ENCODE measurements around the gene SHANK1.

GRCh38 chr19:50703915-50704796 is 15.4 kb downstream of the SHANK1 start:
- no peak for TF ChIP-seq POLR2A (IDR thresholded peaks at IDR 0.05)
- TF ChIP-seq, protein P1, sequence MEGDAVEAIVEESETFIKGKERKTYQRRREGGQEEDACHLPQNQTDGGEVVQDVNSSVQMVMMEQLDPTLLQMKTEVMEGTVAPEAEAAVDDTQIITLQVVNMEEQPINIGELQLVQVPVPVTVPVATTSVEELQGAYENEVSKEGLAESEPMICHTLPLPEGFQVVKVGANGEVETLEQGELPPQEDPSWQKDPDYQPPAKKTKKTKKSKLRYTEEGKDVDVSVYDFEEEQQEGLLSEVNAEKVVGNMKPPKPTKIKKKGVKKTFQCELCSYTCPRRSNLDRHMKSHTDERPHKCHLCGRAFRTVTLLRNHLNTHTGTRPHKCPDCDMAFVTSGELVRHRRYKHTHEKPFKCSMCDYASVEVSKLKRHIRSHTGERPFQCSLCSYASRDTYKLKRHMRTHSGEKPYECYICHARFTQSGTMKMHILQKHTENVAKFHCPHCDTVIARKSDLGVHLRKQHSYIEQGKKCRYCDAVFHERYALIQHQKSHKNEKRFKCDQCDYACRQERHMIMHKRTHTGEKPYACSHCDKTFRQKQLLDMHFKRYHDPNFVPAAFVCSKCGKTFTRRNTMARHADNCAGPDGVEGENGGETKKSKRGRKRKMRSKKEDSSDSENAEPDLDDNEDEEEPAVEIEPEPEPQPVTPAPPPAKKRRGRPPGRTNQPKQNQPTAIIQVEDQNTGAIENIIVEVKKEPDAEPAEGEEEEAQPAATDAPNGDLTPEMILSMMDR (IDR thresholded peaks at IDR 0.05) = no peak
